ENCODE results near the gene C13orf42. TPM values are rescaled to one million over a fixed set of nuclear protein-coding genes. Genes with fewer than 3 reads are reported as not detected.

C13orf42 gene
- not detected for total RNA-seq

GRCh38 chr13:51111174-51111573 lies at the start of gene C13orf42:
Gene C13orf42 (minus strand): TSS chr13:51111274. CDS start chr13:51111209, 65 bp downstream.
- no peak for DNase-seq
- H3K4me3 Mint-ChIP-seq: no peak within 1 kb of the TSS

GRCh38 chr13:51158880-51159518 lies 47.9 kb upstream of the C13orf42 start:
- Mint-ChIP-seq H3K36me3 (ENCODE audit: low read depth) (no peaks in the 10 kb centered on the region), H3K27ac (no peak overlapping the region), H3K4me3 (no peak overlapping the region), H3K9me3 (no peaks in the 10 kb centered on the region), H3K4me1 (peaks cover 8% of the 10 kb centered on the region), H3K27me3 (peaks cover 10% of the 10 kb centered on the region)
- DNase-seq: no peak
- ChIA-PET POLR2A (no interaction called here), CTCF (no interaction called here)

More at GRCh38 chr13:51111174-51111573, at the start of gene C13orf42:
- POLR2A ChIA-PET: no interaction called here
- peaks cover 4% of the 10 kb centered on the region for H3K4me1 Mint-ChIP-seq
- no peaks in the 10 kb centered on the region for H3K36me3 Mint-ChIP-seq (ENCODE audit: low read depth)
- no peaks in the 10 kb centered on the region for H3K9me3 Mint-ChIP-seq
- H3K27me3 Mint-ChIP-seq: peaks cover 8% of the 10 kb centered on the region
- no peak within 1 kb of the TSS for H3K27ac Mint-ChIP-seq
- CTCF ChIA-PET: interaction anchor here (2.8 kb wide), 1 partner anchor 14 kb away, joined by 6 read pairs; no protein-coding TSS in a partner anchor

GRCh38 chr13:51158365-51158764 lies 47.3 kb upstream of the C13orf42 start:
- Mint-ChIP-seq H3K4me1 (peaks cover 10% of the 10 kb centered on the region), H3K27ac (no peak overlapping the region), H3K36me3 (ENCODE audit: low read depth) (no peaks in the 10 kb centered on the region), H3K9me3 (no peaks in the 10 kb centered on the region), H3K4me3 (no peak overlapping the region), H3K27me3 (peaks cover 10% of the 10 kb centered on the region)
- ChIA-PET POLR2A (no interaction called here), CTCF (no interaction called here)
- DNase-seq: no peak

- Mint-ChIP-seq H3K9me3 (no peaks in the 10 kb centered on the region), H3K27ac (no peak overlapping the region), H3K36me3 (ENCODE audit: low read depth) (no peaks in the 10 kb centered on the region), H3K4me3 (no peak overlapping the region), H3K27me3 (peaks cover 12% of the 10 kb centered on the region), H3K4me1 (peaks cover 12% of the 10 kb centered on the region)
- POLR2A ChIA-PET: no interaction called here
- DNase-seq: no peak
- CTCF ChIA-PET: interaction anchor here (0.7 to 1.2 kb wide), 2 partner anchors 31 to 129 kb away, joined by 3 to 5 read pairs; no protein-coding TSS in a partner anchor
Measured at GRCh38 chr13:51156648-51157047, 45.6 kb upstream of the C13orf42 start.

GRCh38 chr13:51155776-51156515 lies 44.9 kb upstream of the C13orf42 start:
- Mint-ChIP-seq H3K4me1 (peaks cover 12% of the 10 kb centered on the region), H3K4me3 (no peak overlapping the region), H3K36me3 (ENCODE audit: low read depth) (no peaks in the 10 kb centered on the region), H3K27ac (no peak overlapping the region), H3K27me3 (peaks cover 14% of the 10 kb centered on the region), H3K9me3 (no peaks in the 10 kb centered on the region)
- POLR2A ChIA-PET: no interaction called here
- no peak for DNase-seq
- CTCF ChIA-PET: interaction anchor here (0.7 to 1.2 kb wide), 2 partner anchors 31 to 130 kb away, joined by 3 to 5 read pairs; no protein-coding TSS in a partner anchor

GRCh38 chr13:51155161-51155560 lies 44.1 kb upstream of the C13orf42 start:
- DNase-seq: no peak
- Mint-ChIP-seq H3K27ac (no peak overlapping the region), H3K36me3 (ENCODE audit: low read depth) (no peaks in the 10 kb centered on the region), H3K4me1 (peaks cover 12% of the 10 kb centered on the region), H3K27me3 (peaks cover 17% of the 10 kb centered on the region), H3K4me3 (no peak overlapping the region), H3K9me3 (no peaks in the 10 kb centered on the region)
- POLR2A ChIA-PET: no interaction called here
- CTCF ChIA-PET: interaction anchor here (0.9 to 1.0 kb wide), 2 partner anchors 13 to 131 kb away, joined by 3 to 5 read pairs; no protein-coding TSS in a partner anchor

GRCh38 chr13:51154029-51154555 lies 43.0 kb upstream of the C13orf42 start:
- POLR2A ChIA-PET: no interaction called here
- CTCF ChIA-PET: no interaction called here
- Mint-ChIP-seq H3K4me3 (no peak overlapping the region), H3K36me3 (ENCODE audit: low read depth) (no peaks in the 10 kb centered on the region), H3K27me3 (peaks cover 22% of the 10 kb centered on the region), H3K4me1 (peaks cover 12% of the 10 kb centered on the region), H3K27ac (no peak overlapping the region), H3K9me3 (no peaks in the 10 kb centered on the region)
- DNase-seq: no peak

- H3K4me1 Mint-ChIP-seq: peaks cover 12% of the 10 kb centered on the region
- peaks cover 22% of the 10 kb centered on the region for H3K27me3 Mint-ChIP-seq
- ChIA-PET CTCF (no interaction called here), POLR2A (no interaction called here)
- H3K27ac Mint-ChIP-seq: no peak overlapping the region
- H3K9me3 Mint-ChIP-seq: no peaks in the 10 kb centered on the region
- no peaks in the 10 kb centered on the region for H3K36me3 Mint-ChIP-seq (ENCODE audit: low read depth)
- DNase-seq: no peak
- no peak overlapping the region for H3K4me3 Mint-ChIP-seq
Measured at GRCh38 chr13:51153527-51153926, 42.5 kb upstream of the C13orf42 start.

GRCh38 chr13:51152701-51153100 lies 41.6 kb upstream of the C13orf42 start:
- Mint-ChIP-seq H3K27ac (no peak overlapping the region), H3K4me3 (no peak overlapping the region), H3K4me1 (peaks cover 12% of the 10 kb centered on the region), H3K36me3 (ENCODE audit: low read depth) (no peaks in the 10 kb centered on the region), H3K27me3 (peaks cover 22% of the 10 kb centered on the region), H3K9me3 (no peaks in the 10 kb centered on the region)
- DNase-seq: no peak
- CTCF ChIA-PET: no interaction called here
- POLR2A ChIA-PET: no interaction called here

- Mint-ChIP-seq H3K9me3 (no peaks in the 10 kb centered on the region), H3K4me3 (no peak overlapping the region), H3K36me3 (ENCODE audit: low read depth) (no peaks in the 10 kb centered on the region), H3K27me3 (peaks cover 22% of the 10 kb centered on the region), H3K4me1 (peaks cover 12% of the 10 kb centered on the region), H3K27ac (no peak overlapping the region)
- no peak for DNase-seq
- POLR2A ChIA-PET: no interaction called here
- CTCF ChIA-PET: interaction anchor here (1.0 kb wide), 1 partner anchor 135 kb away, joined by 3 read pairs; no protein-coding TSS in a partner anchor
Measured at GRCh38 chr13:51151463-51151862, 40.4 kb upstream of the C13orf42 start.

- Mint-ChIP-seq H3K4me3 (no peak overlapping the region), H3K4me1 (peaks cover 4% of the 10 kb centered on the region), H3K27me3 (peaks cover 24% of the 10 kb centered on the region), H3K36me3 (ENCODE audit: low read depth) (no peaks in the 10 kb centered on the region), H3K27ac (no peak overlapping the region), H3K9me3 (no peaks in the 10 kb centered on the region)
- CTCF ChIA-PET: interaction anchor here (0.7 to 1.9 kb wide), 3 partner anchors 42 to 137 kb away, joined by 3 to 13 read pairs (median 3); no protein-coding TSS in a partner anchor
- no peak for DNase-seq
- POLR2A ChIA-PET: no interaction called here
Measured at GRCh38 chr13:51148952-51149573, 38.0 kb upstream of the C13orf42 start.

- H3K9me3 Mint-ChIP-seq: no peaks in the 10 kb centered on the region
- no peak overlapping the region for H3K4me3 Mint-ChIP-seq
- no peaks in the 10 kb centered on the region for H3K36me3 Mint-ChIP-seq (ENCODE audit: low read depth)
- no peak overlapping the region for H3K27ac Mint-ChIP-seq
- H3K27me3 Mint-ChIP-seq: peaks cover 25% of the 10 kb centered on the region
- CTCF ChIA-PET: interaction anchor here (0.7 to 1.9 kb wide), 2 partner anchors 42 to 138 kb away, joined by 3 to 13 read pairs; no protein-coding TSS in a partner anchor
- POLR2A ChIA-PET: no interaction called here
- no peak for DNase-seq
- H3K4me1 Mint-ChIP-seq: peaks cover 2% of the 10 kb centered on the region
Measured at GRCh38 chr13:51148223-51148951, 37.3 kb upstream of the C13orf42 start.

Data from activated CD4-positive, alpha-beta memory T cell treated with anti-CD3 and anti-CD28 coated beads, Interleukin-2, amount 10 ng/mL, durations not matched to agents 7 days and 5 days (primary cell).